Measurements from ENCODE around the gene AATF.

DNA sequence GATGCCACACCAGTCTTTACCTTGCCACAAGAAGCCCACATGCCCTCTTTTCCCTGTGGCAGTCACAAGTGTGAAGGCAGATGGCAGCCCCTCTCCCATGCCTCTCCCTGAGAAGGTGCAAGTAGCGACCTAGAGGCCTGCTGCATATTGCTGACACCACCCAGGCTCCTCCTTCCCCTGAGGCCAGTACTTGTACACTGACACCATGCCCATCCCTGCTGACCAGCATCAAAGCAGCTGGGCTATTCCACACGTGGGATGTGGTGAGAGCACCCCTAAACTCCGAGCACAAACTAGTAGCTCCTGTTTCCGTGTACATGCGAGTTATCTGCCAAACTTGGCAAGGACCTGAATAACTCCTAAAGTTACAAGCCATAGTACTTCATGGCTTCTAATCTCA lies 149.4 kb downstream of the AATF start:
- TF ChIP-seq POLR2A (IDR thresholded peaks at IDR 0.05) = no peak
- TF ChIP-seq, protein P1, sequence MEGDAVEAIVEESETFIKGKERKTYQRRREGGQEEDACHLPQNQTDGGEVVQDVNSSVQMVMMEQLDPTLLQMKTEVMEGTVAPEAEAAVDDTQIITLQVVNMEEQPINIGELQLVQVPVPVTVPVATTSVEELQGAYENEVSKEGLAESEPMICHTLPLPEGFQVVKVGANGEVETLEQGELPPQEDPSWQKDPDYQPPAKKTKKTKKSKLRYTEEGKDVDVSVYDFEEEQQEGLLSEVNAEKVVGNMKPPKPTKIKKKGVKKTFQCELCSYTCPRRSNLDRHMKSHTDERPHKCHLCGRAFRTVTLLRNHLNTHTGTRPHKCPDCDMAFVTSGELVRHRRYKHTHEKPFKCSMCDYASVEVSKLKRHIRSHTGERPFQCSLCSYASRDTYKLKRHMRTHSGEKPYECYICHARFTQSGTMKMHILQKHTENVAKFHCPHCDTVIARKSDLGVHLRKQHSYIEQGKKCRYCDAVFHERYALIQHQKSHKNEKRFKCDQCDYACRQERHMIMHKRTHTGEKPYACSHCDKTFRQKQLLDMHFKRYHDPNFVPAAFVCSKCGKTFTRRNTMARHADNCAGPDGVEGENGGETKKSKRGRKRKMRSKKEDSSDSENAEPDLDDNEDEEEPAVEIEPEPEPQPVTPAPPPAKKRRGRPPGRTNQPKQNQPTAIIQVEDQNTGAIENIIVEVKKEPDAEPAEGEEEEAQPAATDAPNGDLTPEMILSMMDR (IDR thresholded peaks at IDR 0.05) = no peak
